Amygdala (tissue), 56 donors: ENCODE results near the gene OR4D6.

Experiments
- DNase-seq, 56 donors: peaks; one replicate each; lab custom pipeline; 2025; lab: John Stamatoyannopoulos, UW

Gene OR4D6

DNA sequence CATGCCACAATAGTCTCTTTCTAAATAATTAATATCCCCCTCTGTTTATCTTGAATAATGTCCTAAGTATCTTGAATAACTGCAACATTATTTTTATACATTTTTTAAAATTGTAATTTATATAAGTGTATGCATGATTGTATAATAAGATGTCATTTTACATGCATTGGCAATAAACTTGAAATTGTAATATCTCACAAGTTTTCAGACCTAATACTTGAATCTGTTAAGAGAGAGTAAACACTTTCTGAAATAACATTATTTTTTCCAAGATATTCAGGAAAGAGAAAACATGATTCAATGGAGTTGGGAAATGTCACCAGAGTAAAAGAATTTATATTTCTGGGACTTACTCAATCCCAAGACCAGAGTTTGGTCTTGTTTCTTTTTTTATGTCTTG lies 46.5 kb downstream of the OR4D6 start, which contains the start of gene OR4D11:
OR4D11 (plus strand) TSS at position 301 of the 400 bp plus-strand sequence; CDS start at position 301, 0 bp downstream.
- no peak for DNase-seq
